Measurements from ENCODE around the gene BNIPL.
A peak's percentile ranks its signal among the peaks of the same experiment; 100 is the strongest.

The BNIPL gene, protein sequence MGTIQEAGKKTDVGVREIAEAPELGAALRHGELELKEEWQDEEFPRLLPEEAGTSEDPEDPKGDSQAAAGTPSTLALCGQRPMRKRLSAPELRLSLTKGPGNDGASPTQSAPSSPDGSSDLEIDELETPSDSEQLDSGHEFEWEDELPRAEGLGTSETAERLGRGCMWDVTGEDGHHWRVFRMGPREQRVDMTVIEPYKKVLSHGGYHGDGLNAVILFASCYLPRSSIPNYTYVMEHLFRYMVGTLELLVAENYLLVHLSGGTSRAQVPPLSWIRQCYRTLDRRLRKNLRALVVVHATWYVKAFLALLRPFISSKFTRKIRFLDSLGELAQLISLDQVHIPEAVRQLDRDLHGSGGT

DNA sequence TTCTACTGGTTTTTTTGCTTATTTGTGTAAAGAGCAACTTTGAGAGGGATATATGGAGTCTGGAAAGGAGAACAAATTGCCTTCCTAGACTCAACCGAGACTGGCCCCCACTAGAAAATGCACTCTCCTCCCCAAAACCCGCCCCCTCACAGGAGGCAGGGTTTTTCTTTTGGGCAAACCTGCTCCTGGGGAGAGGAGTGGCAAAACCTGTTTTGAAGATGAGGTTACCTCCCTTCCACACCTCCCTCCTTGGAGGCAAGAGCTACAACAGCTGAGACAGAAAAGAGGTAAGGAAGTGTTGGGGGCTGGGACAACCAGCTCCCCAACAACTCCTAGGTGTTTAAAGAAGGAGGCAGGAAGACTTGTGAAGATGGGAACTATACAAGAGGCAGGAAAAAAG lies at the start of gene BNIPL:
BNIPL (plus strand) TSS at position 231 of the 400 bp plus-strand sequence; CDS start at position 371, 140 bp downstream.
- DNase-seq, result no peak

DNA sequence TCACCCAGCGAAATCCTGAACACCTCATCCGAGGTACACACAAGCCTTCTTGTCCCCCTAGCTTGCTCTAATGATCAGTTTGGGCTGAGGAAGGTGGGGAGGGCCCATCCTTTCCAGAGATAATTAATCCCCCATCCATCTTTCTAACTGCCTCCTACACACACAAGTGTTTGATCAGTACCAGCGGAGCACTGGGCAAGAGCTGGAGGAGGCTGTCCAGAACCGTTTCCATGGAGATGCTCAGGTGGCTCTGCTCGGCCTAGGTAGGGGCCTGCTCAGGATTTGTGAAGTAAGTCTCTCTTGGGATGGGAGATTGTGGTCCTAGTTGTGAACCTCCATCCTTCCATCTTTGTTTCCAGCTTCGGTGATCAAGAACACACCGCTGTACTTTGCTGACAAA lies 48.5 kb upstream of the BNIPL start:
- no peak for DNase-seq

DNA sequence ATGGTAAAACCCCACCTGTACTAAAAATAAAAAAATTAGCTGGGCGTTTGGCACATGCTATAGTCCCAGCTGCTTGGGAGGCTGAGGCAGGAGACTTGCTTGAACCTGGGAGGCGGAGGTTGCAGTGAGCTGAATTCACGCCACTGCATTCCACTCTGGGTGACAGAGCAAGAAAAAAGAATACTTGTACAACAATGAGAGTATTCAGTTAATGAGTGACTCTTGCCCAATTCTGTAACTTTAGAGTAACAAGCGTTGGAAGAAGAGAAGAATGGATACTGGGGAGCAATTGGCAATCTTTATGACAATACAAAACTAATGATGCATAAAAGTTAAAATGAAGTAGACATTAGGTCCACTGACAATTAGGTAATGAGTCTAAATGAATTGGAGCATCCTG lies 43.8 kb upstream of the BNIPL start:
- DNase-seq, result no peak

DNA sequence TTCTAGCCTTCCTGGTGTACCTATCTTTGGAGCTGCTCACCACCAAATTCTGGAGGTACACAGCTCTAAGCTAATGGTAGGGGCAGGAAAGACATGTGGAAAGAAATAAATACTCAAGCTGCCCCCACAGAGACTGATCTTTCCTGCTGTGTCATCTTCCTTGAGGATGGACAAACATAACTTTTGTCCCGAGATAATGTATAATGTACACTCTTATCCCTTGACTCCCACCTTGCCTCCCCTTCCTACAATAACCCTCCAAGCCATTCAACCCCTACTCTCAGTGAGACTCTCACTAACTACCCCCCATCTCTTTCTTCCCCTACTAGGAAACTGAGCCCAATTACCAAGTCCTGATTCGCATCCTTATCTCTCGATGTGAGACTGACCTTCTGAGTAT lies 42.1 kb upstream of the BNIPL start:
- no peak for DNase-seq

DNA sequence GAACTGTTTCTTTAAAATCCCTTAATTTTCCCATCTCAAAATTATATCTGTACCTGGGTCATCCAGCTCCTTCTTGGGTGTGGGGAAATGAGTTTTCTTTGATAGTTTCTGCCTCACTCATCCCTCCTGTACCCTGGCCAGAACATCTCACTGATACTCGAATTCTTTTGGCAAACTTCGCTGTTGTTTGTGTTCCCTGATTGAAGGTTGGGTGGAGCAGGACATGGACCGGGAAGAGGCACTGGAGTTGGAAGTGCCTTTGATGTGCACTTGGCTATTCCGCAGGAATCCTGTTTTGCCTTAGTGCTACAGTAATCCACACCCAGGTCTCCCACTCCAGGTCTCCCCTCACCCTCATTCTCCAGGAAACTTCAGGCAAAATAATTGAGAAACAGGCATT lies 40.9 kb upstream of the BNIPL start:
- DNase-seq, result no peak

DNA sequence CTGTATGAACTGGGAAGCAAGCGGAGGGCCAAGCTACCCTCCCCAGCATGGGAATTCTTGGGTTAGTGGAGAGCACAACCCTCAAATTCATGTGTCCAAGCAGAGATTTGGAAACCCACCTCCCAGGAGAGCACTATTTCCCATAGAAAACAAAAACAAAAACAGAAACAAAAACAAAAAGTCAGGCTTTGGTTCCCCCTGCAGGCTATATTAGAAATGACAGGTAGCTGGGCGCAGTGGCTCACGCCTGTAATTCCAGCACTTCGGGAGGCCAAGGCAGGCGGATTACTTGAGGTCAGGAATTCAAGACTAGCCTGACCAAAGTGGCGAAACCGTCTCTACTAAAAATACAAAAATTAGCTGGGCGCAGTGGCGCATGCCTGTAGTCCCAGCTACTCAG lies 40.5 kb upstream of the BNIPL start:
- DNase-seq, result peak; percentile 67

DNA sequence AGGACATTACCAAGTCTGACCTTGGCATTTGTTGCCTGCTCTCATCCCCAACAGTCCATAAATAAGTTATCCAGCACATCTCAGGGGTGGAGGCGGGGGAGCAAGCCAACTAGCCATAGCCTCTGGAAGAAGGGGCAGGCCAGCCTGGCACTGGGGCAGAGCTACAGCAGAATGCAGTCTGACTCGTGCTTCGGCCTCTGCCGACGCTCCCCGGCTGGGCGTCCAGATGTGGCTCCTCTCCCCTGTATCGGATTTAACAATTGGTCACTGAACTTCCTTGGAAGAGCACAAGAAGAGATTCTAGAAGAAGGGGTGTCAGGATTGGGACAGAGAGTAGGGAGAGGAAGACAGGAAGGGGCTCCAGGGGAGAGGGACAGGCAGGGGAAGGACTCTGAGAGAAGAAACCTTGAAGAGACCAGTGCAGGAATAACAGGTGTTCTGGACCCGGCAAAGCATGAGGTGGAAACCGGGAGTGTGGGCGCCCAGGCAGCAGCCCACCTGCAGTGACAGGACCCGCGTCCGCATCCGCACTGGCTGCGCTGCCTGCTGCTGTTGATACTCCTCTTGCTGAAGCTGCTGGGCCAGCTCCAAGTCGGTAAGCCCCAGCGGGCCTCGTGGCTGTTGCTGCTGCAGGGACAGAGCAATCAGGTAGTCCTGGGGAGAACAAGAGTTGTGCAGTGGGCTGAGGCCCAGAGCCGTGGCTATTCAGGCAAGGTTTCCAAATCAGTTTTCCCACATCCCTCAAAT lies 39.1 kb upstream of the BNIPL start:
- no peak for DNase-seq

DNA sequence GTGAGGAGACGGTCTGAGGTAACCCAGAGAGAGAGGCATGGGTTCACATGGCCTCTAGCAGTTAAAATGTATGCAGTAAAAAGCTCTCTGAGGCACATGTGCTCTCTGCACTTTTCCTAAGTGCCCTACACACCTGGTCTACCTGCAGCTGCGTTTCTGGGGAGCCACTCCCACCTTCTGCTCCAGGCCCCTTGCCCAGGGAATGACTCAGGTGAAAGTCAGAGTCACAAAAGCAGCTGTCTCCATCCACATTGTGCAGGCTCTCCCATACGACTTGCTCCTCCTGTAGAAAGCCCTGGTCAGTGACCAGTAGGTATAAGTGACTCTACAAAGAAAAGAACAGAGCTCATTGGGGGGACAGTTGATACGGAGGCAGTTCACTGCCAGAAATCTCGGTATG lies 38.4 kb upstream of the BNIPL start:
- DNase-seq, result no peak

DNA sequence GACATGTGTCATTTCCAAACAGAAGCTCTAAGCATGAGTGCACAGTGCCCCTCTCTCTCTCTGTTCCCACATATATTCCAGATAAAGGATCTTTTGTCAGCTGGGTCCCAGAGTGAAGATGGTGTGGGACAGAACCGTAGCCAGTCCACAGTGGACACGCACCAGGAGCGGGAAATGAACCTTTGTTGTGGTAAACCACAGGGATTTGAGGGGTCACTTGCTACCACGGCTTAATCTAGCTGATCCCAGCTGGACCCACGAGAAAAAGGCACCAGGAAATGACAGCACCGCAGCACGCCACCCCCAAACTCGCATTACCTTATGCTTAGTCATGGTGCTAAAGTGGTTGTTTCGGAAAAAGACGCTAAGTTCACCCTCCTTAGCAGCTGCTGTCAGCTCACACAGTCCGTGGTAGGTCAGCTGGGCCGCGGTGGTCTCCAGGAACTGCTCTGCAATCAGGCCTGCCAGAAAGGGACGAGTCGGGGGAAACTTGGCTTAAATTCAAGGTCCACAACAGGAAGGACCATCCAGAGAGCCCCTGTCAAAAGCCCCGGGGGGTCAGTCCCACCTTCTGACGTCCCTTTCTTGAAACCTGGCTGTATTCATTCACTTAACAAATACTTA lies 37.2 kb upstream of the BNIPL start:
- DNase-seq, result no peak

DNA sequence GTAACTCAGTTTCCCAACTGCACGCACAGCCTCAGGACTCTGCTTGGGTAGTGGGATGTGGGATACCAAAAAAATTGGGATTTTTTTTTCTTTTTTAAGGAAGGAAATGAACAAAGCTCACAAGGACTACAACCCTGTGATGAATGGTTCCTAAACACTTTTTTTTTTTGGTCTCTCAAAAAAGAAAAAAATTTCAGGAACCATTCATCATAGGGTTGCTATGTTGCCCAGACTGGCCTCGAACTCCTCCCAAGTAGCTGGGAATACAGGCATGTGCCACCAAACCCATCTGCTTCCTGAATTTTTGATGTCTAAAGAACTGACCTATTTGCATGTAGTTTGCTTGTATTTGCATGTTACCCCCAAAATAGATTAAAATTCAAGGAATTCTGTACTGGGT lies 36.5 kb upstream of the BNIPL start:
- no peak for DNase-seq

DNA sequence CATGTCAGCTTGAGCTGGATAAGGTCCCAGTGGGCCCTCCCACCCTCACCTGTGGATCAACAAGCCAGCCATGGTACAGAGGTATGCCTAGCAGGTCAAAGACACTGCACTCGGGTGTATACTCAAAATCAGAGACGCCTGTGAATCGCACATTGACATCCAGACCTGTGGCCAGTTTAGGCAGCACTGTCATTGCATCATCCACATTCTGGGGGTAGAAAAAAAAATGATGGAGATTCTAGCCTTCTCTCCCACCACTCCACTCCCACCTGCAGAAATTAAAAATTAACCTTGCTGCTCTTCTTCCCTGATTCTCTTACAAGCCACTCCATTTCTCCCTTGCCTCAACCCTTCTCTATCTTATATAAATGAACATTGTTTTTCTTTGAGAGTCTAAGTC lies 36.0 kb upstream of the BNIPL start:
- DNase-seq, result no peak

DNA sequence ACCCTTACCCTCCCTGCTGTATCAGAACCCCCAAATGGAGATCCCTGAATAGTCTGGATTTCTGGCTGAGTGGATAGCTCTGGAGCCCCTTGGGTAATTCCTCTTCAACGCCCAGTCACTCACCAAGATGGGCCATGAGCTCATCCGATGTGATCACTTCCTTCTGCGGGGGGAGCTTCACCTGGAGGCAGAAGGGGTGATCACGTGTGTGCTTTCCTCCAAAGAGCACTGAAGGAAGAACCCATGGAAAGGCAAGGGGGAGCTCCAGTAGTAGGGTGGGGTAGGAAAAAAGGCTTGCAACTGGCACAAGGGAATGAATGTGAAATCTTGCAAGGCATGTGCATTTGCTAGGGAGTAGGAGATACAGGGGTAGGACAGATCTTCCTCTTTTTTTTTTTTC lies 34.8 kb upstream of the BNIPL start:
- no peak for DNase-seq

DNA sequence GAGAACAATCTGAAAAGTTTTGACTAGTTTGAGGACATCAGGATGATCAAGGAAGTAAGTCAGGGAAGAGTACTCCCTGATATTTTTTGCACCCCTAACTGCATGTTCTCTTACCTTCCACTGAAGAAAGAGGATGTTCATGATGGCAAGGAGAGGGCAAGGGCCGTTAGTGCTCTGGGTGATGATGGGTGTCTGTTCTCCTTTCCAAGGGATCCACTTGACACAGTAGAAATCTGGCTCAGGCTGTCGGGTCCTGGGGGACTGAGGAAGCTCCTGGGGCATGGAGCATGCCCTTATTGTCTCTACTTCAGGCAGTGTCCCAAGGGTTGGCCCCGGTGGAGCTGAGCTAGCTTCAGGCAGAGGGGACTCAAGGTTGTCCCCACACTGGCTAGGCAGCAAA lies 34.3 kb upstream of the BNIPL start:
- no peak for DNase-seq

DNA sequence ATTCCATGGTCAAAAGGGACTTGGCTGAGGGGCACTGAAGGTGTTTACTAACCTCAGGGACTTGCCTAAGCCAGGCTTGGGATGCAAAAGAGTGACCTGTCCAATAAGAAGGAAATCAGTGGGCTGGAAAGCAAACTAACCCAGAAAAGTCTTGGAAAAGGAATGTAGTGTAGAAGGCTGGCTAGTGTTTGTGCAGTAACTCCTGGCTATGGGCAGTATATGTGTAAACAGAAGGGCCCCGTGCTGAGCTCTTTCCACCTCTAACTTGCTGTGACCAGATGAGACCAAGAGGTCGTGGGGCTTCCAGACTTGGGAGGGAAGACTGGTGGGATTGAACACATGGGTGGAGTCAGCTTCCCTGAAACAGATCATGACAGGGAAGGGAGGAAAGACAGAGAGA lies 33.8 kb upstream of the BNIPL start:
- DNase-seq, result no peak

DNA sequence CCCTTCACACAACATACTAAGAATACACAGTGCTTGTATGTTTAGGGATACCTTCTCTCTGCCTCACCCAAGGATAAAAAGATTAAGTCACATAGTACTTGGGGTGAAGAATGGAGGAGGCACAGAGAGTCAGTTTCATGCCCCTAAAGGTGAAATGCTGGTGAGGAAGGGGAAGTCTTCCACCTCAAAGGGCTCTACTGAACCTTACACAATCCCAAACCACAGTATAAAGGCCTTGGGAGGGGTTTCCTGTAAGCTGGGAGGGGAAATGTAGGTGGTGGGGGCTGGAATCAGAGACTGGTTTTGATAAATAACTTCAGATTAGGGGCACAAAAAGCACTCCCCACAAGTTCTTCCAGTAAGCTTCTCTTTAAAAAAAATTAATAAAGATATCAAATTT lies 33.2 kb upstream of the BNIPL start:
- DNase-seq, result no peak

DNA sequence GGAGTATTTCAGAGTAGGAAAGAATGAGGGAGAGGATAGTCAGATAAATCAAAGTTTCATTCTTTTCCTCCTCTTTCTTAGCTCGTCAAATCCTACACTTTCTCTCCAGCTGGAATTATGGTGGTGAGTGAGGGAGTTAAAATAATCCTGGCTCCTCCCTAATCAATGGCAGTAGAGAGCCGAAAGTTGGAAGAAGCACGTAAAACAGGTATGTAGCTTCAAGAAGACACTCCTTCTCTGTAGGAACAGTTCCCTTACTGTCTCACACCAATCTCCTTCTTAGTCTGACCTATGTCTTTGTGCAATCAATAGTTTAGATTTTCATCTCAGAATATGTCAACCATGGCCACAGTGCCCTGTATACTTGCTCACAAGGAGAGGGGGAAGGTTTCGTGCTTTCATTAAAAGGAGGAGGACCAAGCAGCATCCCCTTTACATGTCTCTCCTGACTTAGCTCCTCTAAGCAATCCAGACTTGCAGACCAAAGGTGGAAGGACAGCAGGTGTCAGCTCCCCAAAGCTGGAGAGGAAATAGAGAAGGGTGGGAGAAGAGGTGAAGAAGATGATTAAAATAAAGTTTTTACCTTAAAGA lies 30.6 kb upstream of the BNIPL start:
- no peak for DNase-seq

DNA sequence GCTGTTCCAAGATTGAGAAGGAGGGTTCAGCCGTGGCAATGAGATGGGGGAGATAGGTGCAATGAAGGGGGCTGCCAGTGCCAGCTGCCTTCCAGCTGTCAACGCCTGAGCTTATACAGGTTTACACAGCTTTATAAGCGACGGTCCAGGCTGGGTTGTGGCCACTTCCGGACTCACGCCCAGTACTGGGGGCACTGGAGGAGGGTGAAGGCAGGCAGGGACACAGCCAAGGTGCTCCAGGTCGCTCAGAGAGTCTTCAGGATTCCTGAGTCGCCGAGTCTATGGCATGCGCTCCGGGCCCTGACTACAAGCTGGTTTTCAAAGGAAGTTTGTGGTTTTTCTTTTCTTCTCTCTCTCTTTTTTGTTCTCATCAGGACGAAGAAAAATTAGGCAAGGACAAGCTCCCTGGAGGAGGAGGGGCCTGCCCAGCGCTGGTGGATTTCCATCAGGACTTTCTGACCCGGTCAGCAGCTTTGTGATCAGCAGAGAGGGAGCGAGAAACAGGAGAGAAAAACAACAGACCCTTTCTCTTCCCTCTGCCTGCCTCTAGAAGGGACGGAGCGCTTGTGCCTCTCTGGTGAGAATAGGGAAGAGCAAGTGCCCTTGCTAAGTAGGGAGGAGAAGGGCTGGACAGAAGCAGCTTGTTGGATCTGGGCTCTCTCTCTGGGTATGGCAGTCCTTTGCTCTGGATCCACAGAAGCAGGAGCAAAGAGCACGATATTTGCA lies 29.9 kb upstream of the BNIPL start, which contains the start of gene MINDY1:
MINDY1 (minus strand) TSS at position 576 of the 726 bp plus-strand sequence. CDS start 4,285 bp downstream, outside the sequence.
- peak; percentile 93 for DNase-seq

DNA sequence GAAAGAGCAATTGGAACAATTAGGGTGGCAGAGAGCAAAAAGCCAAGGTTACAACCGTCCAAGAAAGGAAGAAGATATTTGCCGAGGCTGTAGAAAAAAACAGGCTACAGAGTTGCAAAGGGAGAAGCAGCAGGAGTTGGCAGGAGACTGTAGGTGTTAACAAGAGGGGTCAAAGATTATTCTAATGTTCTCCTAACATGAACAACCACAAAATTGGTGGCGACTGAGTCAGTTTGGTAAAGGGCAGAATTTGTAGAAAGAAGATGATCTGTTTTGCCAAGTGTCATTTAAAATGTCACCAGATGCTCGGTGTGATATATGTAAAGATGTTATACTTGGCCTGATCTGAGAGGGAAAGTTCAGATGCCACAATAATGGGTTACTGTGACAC lies 28.5 kb upstream of the BNIPL start:
- DNase-seq, result no peak

DNA sequence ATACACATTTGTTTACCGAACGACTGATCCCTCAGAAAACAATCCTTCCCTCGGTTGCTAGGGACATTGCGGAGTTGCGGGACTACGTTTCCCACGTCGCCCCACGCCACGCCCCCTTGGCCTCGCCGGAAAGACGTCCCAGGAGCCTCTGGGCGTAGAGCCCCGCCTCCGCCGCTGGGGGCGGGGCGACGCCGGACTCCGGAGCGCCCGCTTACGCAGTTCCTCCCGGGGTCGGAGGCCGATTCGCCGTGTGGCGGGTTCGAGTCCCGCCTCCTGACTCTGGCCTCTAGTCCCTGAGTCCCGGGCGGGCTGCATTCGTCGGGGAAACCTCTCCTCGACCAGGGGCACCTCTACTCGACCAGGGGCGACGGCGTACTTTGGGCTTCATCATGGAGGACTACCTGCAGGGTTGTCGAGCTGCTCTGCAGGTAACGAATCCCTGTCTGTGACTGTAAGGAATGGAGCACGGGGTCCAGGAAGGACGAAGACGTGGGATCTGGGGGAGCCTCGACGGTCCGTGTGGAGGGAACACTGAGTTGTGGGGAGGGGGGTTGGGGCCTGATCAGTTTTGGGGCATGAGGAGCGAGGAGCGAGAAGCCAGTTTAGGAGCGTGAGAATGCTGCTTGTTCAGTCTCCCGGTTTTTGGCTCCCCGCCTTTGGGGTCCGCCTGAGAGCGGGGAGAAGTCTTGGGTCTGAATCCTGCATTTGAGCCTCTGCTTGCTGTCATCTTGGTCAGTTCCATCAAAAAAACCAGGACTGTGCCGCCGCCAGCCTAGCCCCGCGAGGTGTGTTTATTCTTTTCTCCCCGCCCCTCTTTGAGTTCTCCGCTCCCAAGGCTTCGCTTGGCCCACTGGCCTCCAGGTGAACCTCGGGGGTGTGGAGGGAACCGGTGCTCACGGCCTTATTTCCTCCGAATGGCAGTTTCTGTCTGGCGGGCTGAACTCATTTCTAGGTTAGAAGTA lies 27.9 kb upstream of the BNIPL start, which contains the start of gene PRUNE1:
PRUNE1 (plus strand) TSS at position 206 of the 962 bp plus-strand sequence; CDS start at position 390, 184 bp downstream.
- DNase-seq, result peak; percentile 100

DNA sequence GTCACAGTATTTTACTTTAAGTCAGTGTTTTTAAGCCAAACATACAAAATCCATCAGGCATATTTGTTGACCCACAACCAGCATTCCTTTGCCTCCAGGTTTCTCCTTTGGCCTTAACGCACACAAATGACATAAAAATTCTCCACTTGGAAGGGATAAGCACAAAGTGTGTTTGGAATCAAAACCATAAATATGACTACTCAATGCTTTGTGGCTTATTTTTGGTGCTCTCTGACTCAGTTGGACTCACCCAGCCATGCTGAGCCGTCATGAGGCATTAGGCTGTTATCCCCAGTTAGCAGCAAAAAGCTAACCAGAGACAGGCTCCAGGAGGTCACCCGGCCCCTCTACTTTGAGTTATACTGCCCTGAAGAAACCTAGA lies 27.2 kb upstream of the BNIPL start:
- no peak for DNase-seq

DNA sequence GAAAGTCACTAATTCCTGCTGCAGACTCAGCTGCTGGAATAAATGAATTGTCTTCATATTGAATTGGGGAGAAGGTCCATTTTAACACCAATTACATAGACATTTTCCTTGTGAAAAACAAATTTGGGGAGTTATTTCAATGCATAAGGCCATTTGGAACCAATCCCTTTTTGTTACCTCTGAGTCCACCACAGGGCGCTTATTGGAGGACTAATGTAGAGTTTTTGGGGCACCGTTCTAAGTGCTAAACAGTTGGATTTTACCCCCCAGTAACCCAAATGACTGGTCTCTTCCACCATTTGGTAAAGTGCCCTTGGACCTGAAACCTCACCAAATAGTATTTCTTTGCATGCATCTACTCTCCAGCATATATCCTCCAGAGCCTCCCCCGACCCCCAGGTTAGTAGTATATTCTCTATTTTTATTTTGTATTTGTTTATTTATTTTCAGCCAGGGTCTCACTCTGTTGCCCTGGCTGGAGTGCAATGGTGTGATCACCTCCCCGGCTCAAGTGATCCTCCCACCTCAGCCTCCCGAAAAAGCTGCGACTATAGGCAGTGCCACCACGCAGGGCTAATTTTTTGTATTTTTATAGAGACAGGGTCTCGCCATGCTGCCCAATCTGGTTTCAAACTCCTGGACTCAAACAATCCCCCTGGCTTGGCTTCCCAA lies 26.6 kb upstream of the BNIPL start:
- DNase-seq, result no peak

Measured in NCI-H82 (cell line).